ENCODE measurements around the gene CRISPLD2.

DNA sequence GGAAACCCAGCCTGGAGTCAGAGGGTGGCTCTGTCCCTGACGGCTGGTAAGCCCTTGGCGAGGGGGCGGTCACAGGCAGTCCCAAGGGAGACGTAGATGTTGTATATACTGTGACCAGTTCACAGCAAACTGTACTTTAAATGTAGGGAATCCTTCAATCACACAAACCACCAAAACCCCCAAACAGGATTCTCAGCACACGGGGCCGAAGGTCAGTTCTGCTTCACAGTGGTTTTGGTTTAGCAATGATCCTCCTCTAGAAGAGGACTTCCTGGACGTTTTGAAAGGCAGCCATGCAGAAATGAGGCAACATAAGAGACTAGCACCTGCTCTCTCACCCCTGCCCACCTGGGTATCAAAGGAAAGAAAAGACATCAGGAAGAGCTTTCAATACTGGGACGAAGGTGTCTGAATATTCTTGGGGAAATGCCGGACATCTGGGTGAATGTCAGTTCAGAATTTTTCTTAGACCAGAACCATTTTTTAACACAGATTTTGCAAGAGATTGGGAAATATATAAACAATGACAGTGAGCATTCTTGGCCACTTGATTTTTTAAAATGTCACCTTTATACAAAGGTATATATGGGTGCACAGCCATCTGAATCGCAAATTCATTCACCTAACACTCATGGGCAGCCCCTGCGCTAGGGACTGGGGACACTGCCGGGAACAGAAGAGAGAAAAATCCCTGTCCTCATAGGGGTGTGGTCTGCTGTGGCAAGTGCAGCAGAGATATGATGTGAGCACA, 74.2 kb downstream of the CRISPLD2 start:
- TF ChIP-seq CTCF (IDR thresholded peaks at IDR 0.05 in 8 of 11, conservative IDR thresholded peaks at IDR 0.05 in 3 of 11) (no peak), POLR2A (IDR thresholded peaks at IDR 0.05) (no peak)

All from spleen (tissue), 7 donors.